Parathyroid adenoma (tissue), 2 donors: ENCODE results near the gene ATXN7L3.
"Not testable (repeated sequence)": the region's sequence is repeated elsewhere in the genome, so short reads cannot be mapped to it uniquely, and the experiment has no call there.

Source experiments
- H2AFZ ChIP-seq: fragments of 300-600 bp; sonication (generic); one replicate; pipeline ENCODE4 v1.7.0; 2017; ENCODE audit warnings: antibody characterized with exemption, mild to moderate bottlenecking
- H3K27ac ChIP-seq: fragments of 300-600 bp; sonication (generic); one replicate; pipeline ENCODE4 v1.7.0; 2017
- H3K27me3 ChIP-seq: fragments of 300-600 bp; sonication (generic); one replicate; pipeline ENCODE4 v1.7.0; 2017; ENCODE audit warnings: low read length; ENCODE audit not compliant: control insufficient read depth, insufficient read depth
- H3K36me3 ChIP-seq: fragments of 300-600 bp; sonication (generic); one replicate; pipeline ENCODE4 v1.7.0; 2017; ENCODE audit warnings: low read length; ENCODE audit not compliant: control insufficient read depth, insufficient read depth
- H3K4me1 ChIP-seq: fragments of 300-600 bp; sonication (generic); one replicate; pipeline ENCODE4 v1.7.0; 2017; ENCODE audit warnings: control low read depth
- H3K4me2 ChIP-seq: fragments of 300-600 bp; sonication (generic); one replicate; pipeline ENCODE4 v1.7.0; 2017; ENCODE audit warnings: low read length
- H3K4me3 ChIP-seq: fragments of 300-600 bp; sonication (generic); one replicate; pipeline ENCODE4 v1.7.0; 2017; ENCODE audit warnings: low read depth, low read length
- H3K79me2 ChIP-seq: fragments of 300-600 bp; sonication (generic); one replicate; pipeline ENCODE4 v1.7.0; 2017; ENCODE audit warnings: control low read depth
- H3K9ac ChIP-seq: fragments of 300-600 bp; sonication (generic); one replicate; pipeline ENCODE4 v1.7.0; 2017; ENCODE audit warnings: mild to moderate bottlenecking
- H3K9me3 ChIP-seq: fragments of 300-600 bp; sonication (generic); one replicate; pipeline ENCODE4 v1.7.0; 2017; ENCODE audit warnings: low read length; ENCODE audit not compliant: control insufficient read depth
- TF ChIP-seq, protein P1 (sequence below): fragments of 300-600 bp; sonication (generic); IDR thresholded peaks from one replicate; pipeline ENCODE4 v1.7.0; 2017; ENCODE audit warnings: antibody characterized with exemption, mild to moderate bottlenecking
- donor health status: primary hyperparathyroidism.

The ATXN7L3 gene

DNA sequence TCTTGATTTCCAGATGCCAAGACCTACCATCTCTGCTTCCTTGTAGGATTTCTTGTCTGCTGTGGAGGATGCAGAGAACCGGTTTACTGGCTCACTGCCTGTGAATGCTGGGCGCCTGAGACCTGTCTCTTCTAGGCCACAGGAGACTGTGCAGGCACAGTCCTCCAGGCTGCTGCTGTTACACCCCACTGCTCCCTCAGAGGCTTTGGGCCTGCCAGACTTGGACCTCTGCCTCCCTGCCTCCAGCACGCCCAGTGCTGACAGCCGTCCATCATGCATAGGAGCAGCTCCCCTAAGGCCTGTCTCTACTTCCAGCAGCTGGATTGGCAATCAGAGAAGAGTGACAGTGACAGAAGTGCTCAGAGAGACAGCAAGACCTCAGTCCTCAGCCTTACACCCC is 51.9 kb downstream of the ATXN7L3 start:
- H3K9ac ChIP-seq: no peak overlapping the region
- no peak overlapping the region for H2AFZ ChIP-seq
- TF ChIP-seq, protein P1, sequence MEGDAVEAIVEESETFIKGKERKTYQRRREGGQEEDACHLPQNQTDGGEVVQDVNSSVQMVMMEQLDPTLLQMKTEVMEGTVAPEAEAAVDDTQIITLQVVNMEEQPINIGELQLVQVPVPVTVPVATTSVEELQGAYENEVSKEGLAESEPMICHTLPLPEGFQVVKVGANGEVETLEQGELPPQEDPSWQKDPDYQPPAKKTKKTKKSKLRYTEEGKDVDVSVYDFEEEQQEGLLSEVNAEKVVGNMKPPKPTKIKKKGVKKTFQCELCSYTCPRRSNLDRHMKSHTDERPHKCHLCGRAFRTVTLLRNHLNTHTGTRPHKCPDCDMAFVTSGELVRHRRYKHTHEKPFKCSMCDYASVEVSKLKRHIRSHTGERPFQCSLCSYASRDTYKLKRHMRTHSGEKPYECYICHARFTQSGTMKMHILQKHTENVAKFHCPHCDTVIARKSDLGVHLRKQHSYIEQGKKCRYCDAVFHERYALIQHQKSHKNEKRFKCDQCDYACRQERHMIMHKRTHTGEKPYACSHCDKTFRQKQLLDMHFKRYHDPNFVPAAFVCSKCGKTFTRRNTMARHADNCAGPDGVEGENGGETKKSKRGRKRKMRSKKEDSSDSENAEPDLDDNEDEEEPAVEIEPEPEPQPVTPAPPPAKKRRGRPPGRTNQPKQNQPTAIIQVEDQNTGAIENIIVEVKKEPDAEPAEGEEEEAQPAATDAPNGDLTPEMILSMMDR: no peak

DNA sequence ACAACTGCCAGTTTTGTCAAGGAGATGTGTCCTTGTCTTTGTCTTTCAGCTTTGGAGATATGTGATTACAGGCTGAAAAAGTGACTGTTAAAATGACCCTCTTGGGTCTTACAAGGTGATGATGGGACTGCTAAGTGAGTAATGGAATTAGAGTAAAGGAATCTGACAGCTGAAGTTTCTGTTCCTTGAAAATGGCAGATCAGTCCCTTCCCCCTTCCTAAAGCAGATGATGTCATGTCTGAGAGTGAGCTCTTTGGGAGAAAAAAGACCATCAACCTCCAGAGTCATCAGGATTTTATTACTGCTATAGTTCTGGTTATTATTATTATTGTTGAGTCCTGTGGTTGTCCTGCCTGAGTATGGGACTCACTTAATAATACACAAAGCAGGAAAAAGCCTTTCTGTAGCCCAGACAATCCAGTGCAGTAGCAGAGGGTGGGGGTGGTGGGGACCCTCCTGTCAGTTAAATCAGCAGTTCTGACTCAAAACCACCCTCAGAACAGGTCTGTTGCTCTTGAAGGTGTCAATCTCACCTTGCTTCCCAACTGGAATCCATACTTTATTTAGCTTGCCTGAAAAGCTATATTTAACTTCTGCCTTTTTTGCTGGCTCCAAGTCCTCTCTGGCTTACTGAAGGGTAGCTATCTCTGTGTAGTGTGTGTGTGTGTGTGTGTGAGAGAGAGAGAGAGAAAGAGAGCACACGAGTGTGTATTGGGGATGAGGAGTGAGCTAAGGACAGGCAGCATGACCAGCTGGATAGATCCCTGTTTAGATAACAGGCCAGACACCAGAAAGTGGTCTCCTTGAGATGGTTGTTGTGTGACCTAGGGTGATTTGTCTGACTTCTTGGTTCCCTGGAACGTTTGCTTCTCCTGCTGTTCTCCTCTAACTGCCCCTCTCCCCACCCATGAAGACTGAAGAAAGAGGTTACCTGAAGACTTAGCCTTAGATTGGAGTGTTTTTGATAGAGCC is 53.0 kb downstream of the ATXN7L3 start:
- Histone ChIP-seq H3K27ac (no peak overlapping the region), H3K9ac (no peak overlapping the region), H3K36me3 (no peaks in the 10 kb centered on the region), H3K9me3 (no peaks in the 10 kb centered on the region), H3K4me2 (no peak overlapping the region), H3K27me3 (no peaks in the 10 kb centered on the region), H2AFZ (peak overlapping the region; percentile 50), H3K79me2 (no peaks in the 10 kb centered on the region), H3K4me1 (peaks cover 3% of the 10 kb centered on the region), H3K4me3 (no peak overlapping the region)
- TF ChIP-seq, protein P1: no peak

More for the DNA sequence above, 51.9 kb downstream of the ATXN7L3 start:
- H3K36me3 ChIP-seq: no peaks in the 10 kb centered on the region
- H3K9me3 ChIP-seq: no peaks in the 10 kb centered on the region
- H3K27me3 ChIP-seq: no peaks in the 10 kb centered on the region
- no peak overlapping the region for H3K27ac ChIP-seq
- H3K79me2 ChIP-seq: no peaks in the 10 kb centered on the region
- no peak overlapping the region for H3K4me3 ChIP-seq
- no peaks in the 10 kb centered on the region for H3K4me1 ChIP-seq
- H3K4me2 ChIP-seq: no peak overlapping the region

DNA sequence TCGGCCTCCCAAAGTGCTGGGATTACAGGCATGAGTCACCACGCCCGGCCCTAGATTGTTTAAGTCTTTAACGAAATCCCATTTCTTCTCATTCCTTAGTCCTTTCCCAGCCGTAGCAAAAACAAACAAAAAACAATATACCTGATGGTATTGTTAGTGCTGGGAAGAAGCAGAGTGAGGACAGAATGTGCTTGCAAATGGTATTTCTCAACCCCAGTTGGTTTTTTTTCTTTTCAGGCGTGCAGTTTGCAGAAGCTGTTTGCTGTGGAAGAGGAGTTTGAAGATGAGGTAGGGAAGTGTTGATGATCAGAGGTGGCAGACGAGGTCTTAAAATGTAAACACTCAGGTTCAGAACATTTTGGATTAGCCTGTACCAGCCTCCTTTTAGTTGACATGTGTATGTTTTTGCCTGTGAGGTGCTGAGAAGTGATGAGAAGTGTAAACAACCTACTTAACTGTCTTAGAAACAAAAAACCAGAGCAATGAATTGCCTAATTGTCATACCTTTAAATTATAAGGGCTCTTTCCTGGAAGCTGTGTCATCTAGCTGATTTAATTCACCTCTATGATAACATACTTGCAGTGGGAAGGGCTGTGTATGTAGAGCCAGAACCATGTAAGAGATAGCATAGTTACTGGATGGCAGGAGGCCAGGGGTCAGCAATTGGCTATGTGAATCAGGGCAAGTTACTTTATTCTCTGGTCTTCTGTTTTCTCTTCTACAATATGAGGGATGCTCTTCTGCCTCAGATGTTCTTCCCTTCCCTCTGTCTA is 54.5 kb downstream of the ATXN7L3 start:
- no peak overlapping the region for H3K4me2 ChIP-seq

DNA sequence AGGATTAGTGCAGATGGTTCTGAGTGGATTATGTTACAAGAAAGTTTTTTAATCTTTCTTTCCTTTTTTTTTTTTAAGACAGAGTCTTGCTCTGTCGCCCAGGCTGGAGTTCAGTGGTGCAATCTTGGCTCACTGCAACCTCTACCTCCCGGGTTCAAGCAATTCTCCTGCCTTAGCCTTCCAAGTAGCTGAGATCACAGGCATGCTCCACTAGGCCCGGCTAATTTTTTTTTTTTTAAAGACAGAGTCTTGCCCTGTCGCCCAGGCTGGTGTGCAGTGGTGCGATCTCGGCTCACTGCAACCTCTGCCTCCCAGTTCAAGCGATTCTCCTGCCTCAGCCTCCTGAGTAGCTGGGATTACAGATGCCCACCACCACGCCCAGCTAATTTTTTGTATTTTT is 55.8 kb downstream of the ATXN7L3 start:
- not testable (repeated sequence) for H3K79me2 ChIP-seq, H3K4me1 ChIP-seq, H3K36me3 ChIP-seq, H3K27ac ChIP-seq, H2AFZ ChIP-seq, H3K4me3 ChIP-seq, H3K9ac ChIP-seq, H3K9me3 ChIP-seq, H3K4me2 ChIP-seq, H3K27me3 ChIP-seq

More for the DNA sequence above, 54.5 kb downstream of the ATXN7L3 start:
- Histone ChIP-seq H3K9ac (no peak overlapping the region), H3K9me3 (no peaks in the 10 kb centered on the region), H3K79me2 (no peaks in the 10 kb centered on the region), H3K27me3 (no peaks in the 10 kb centered on the region), H3K36me3 (no peaks in the 10 kb centered on the region), H3K27ac (no peak overlapping the region), H3K4me3 (no peak overlapping the region), H2AFZ (no peak overlapping the region), H3K4me1 (peaks cover 6% of the 10 kb centered on the region)
- TF ChIP-seq, protein P1: no peak
